Measurements from ENCODE around the gene MAPKAP1.

MAPKAP1 gene

GRCh38 chr9:125409217-125409636 is 297.8 kb downstream of the MAPKAP1 start:
- peaks cover 14% of the 10 kb centered on the region for H3K27me3 ChIP-seq (ENCODE audit: insufficient read depth, insufficient read length)
- no peak for DNase-seq (ENCODE audit: low read depth, low spot score)
- H3K36me3 ChIP-seq (ENCODE audit: insufficient read depth, insufficient read length, low read length): no peaks in the 10 kb centered on the region
- TF ChIP-seq SUZ12 (IDR thresholded peaks at IDR 0.05; ENCODE audit: extremely low read depth, insufficient read depth, insufficient read length): no peak
- TF ChIP-seq YY1 (IDR thresholded peaks at IDR 0.05; ENCODE audit: insufficient read depth, insufficient read length): no peak
- no peak for TF ChIP-seq ZNF274 (IDR thresholded peaks at IDR 0.05; ENCODE audit: low read depth, low read length)
- H3K4me1 ChIP-seq (ENCODE audit: insufficient read depth, insufficient read length): peaks cover 22% of the 10 kb centered on the region
- H3K9me3 ChIP-seq (ENCODE audit: insufficient read depth, low read length): no peaks in the 10 kb centered on the region
- H3K4me3 ChIP-seq (ENCODE audit: insufficient read length, low read depth): peak overlapping the region; percentile 79
- H3K9ac ChIP-seq (ENCODE audit: insufficient read length, low read depth): peak overlapping the region; percentile 27

- Histone ChIP-seq H3K4me1 (ENCODE audit: insufficient read depth, insufficient read length) (peaks cover 21% of the 10 kb centered on the region), H3K4me3 (ENCODE audit: insufficient read length, low read depth) (peak overlapping the region; percentile 69), H3K9ac (ENCODE audit: insufficient read length, low read depth) (peak overlapping the region; percentile 92), H3K36me3 (ENCODE audit: insufficient read depth, insufficient read length, low read length) (no peaks in the 10 kb centered on the region), H3K9me3 (ENCODE audit: insufficient read depth, low read length) (no peaks in the 10 kb centered on the region), H3K27me3 (ENCODE audit: insufficient read depth, insufficient read length) (peaks cover 14% of the 10 kb centered on the region)
- TF ChIP-seq YY1 (IDR thresholded peaks at IDR 0.05; ENCODE audit: insufficient read depth, insufficient read length) (no peak), SUZ12 (IDR thresholded peaks at IDR 0.05; ENCODE audit: extremely low read depth, insufficient read depth, insufficient read length) (no peak), ZNF274 (IDR thresholded peaks at IDR 0.05; ENCODE audit: low read depth, low read length) (no peak)
- peak; percentile 59 for DNase-seq (ENCODE audit: low read depth, low spot score)
Observed at GRCh38 chr9:125407974-125408900, 298.8 kb downstream of the MAPKAP1 start.

- H3K36me3 ChIP-seq (ENCODE audit: insufficient read depth, insufficient read length, low read length): no peaks in the 10 kb centered on the region
- peak overlapping the region; percentile 69 for H3K4me3 ChIP-seq (ENCODE audit: insufficient read length, low read depth)
- TF ChIP-seq YY1 (IDR thresholded peaks at IDR 0.05; ENCODE audit: insufficient read depth, insufficient read length) (no peak), SUZ12 (IDR thresholded peaks at IDR 0.05; ENCODE audit: extremely low read depth, insufficient read depth, insufficient read length) (no peak), ZNF274 (IDR thresholded peaks at IDR 0.05; ENCODE audit: low read depth, low read length) (no peak)
- H3K9ac ChIP-seq (ENCODE audit: insufficient read length, low read depth): peak overlapping the region; percentile 92
- H3K4me1 ChIP-seq (ENCODE audit: insufficient read depth, insufficient read length): peaks cover 21% of the 10 kb centered on the region
- no peaks in the 10 kb centered on the region for H3K9me3 ChIP-seq (ENCODE audit: insufficient read depth, low read length)
- H3K27me3 ChIP-seq (ENCODE audit: insufficient read depth, insufficient read length): peaks cover 14% of the 10 kb centered on the region
- no peak for DNase-seq (ENCODE audit: low read depth, low spot score)
Observed at GRCh38 chr9:125407432-125407973, 299.5 kb downstream of the MAPKAP1 start.

GRCh38 chr9:125406810-125407087 is 300.3 kb downstream of the MAPKAP1 start:
- H3K4me1 ChIP-seq (ENCODE audit: insufficient read depth, insufficient read length): peaks cover 21% of the 10 kb centered on the region
- no peaks in the 10 kb centered on the region for H3K36me3 ChIP-seq (ENCODE audit: insufficient read depth, insufficient read length, low read length)
- TF ChIP-seq ZNF274 (IDR thresholded peaks at IDR 0.05; ENCODE audit: low read depth, low read length) (no peak), YY1 (IDR thresholded peaks at IDR 0.05; ENCODE audit: insufficient read depth, insufficient read length) (no peak), SUZ12 (IDR thresholded peaks at IDR 0.05; ENCODE audit: extremely low read depth, insufficient read depth, insufficient read length) (no peak)
- H3K4me3 ChIP-seq (ENCODE audit: insufficient read length, low read depth): no peak overlapping the region
- H3K9ac ChIP-seq (ENCODE audit: insufficient read length, low read depth): no peak overlapping the region
- H3K9me3 ChIP-seq (ENCODE audit: insufficient read depth, low read length): no peaks in the 10 kb centered on the region
- peaks cover 14% of the 10 kb centered on the region for H3K27me3 ChIP-seq (ENCODE audit: insufficient read depth, insufficient read length)
- no peak for DNase-seq (ENCODE audit: low read depth, low spot score)

GRCh38 chr9:125405938-125406809 is 300.8 kb downstream of the MAPKAP1 start:
- Histone ChIP-seq H3K4me3 (ENCODE audit: insufficient read length, low read depth) (no peak overlapping the region), H3K9ac (ENCODE audit: insufficient read length, low read depth) (no peak overlapping the region), H3K9me3 (ENCODE audit: insufficient read depth, low read length) (no peaks in the 10 kb centered on the region), H3K36me3 (ENCODE audit: insufficient read depth, insufficient read length, low read length) (no peaks in the 10 kb centered on the region), H3K27me3 (ENCODE audit: insufficient read depth, insufficient read length) (peaks cover 14% of the 10 kb centered on the region), H3K4me1 (ENCODE audit: insufficient read depth, insufficient read length) (peaks cover 18% of the 10 kb centered on the region)
- TF ChIP-seq ZNF274 (IDR thresholded peaks at IDR 0.05; ENCODE audit: low read depth, low read length): no peak
- TF ChIP-seq SUZ12 (IDR thresholded peaks at IDR 0.05; ENCODE audit: extremely low read depth, insufficient read depth, insufficient read length): no peak
- TF ChIP-seq YY1 (IDR thresholded peaks at IDR 0.05; ENCODE audit: insufficient read depth, insufficient read length): no peak
- no peak for DNase-seq (ENCODE audit: low read depth, low spot score)

- Histone ChIP-seq H3K9ac (ENCODE audit: insufficient read length, low read depth) (no peak overlapping the region), H3K27me3 (ENCODE audit: insufficient read depth, insufficient read length) (peaks cover 14% of the 10 kb centered on the region), H3K4me1 (ENCODE audit: insufficient read depth, insufficient read length) (peaks cover 12% of the 10 kb centered on the region), H3K36me3 (ENCODE audit: insufficient read depth, insufficient read length, low read length) (no peaks in the 10 kb centered on the region), H3K4me3 (ENCODE audit: insufficient read length, low read depth) (no peak overlapping the region), H3K9me3 (ENCODE audit: insufficient read depth, low read length) (no peaks in the 10 kb centered on the region)
- no peak for TF ChIP-seq SUZ12 (IDR thresholded peaks at IDR 0.05; ENCODE audit: extremely low read depth, insufficient read depth, insufficient read length)
- no peak for TF ChIP-seq YY1 (IDR thresholded peaks at IDR 0.05; ENCODE audit: insufficient read depth, insufficient read length)
- no peak for TF ChIP-seq ZNF274 (IDR thresholded peaks at IDR 0.05; ENCODE audit: low read depth, low read length)
- DNase-seq (ENCODE audit: low read depth, low spot score): no peak
Observed at GRCh38 chr9:125404733-125405132, 302.3 kb downstream of the MAPKAP1 start.
